ENCODE data around the gene WDR54.

- TF ChIP-seq CTCF (optimal IDR thresholded peaks at IDR 0.05 in 1 of 3, IDR thresholded peaks at IDR 0.05 in 1 of 3, conservative IDR thresholded peaks at IDR 0.05 in 1 of 3; ENCODE audit: extremely low read depth in 1 of 3, insufficient read depth in 2 of 3, low read length in 3 of 3) (no peak), EZH2 (IDR thresholded peaks at IDR 0.05; ENCODE audit: low read length) (no peak)
These were observed 53.0 kb downstream of the WDR54 start for GRCh38 chr2:74474481-74474880.
